CD14-positive monocyte (primary cell): ENCODE data around the gene SIMC1. TPM values are rescaled to one million over a fixed set of nuclear protein-coding genes. Genes with fewer than 3 reads are reported as not detected.

ENCODE experiments used
- DNase-seq, 3 donors: peaks; one replicate each; pipeline ENCODE4 v3.0.0-alpha.2; 2011 to 2022
- H2AFZ ChIP-seq: 2 replicates; pipeline ENCODE4 v1.6.0; 2012; ENCODE audit warnings: mild to moderate bottlenecking, low read depth, low read length, inconsistent platforms; ENCODE audit not compliant: insufficient read depth, poor library complexity, severe bottlenecking
- H3K27ac ChIP-seq, 2 donors: 1 replicate in 1 of 2; 2 replicates in 1 of 2; pipeline ENCODE4 v1.5.1; 2012 to 2013; ENCODE audit warnings: low read length in 2 of 2, control low read depth in 1 of 2, inconsistent platforms in 1 of 2, low read depth in 1 of 2, mild to moderate bottlenecking in 1 of 2
- H3K27me3 ChIP-seq, 2 donors: one replicate each; pipeline versions ENCODE4 v1.6.0 to v1.6.1; 2011 to 2013; ENCODE audit warnings: low read length in 2 of 2; ENCODE audit not compliant: control insufficient read depth in 2 of 2, insufficient read depth in 2 of 2
- H3K36me3 ChIP-seq, 2 donors: replicated peaks in 1 of 2; 1 replicate in 1 of 2; 2 replicates in 1 of 2; pipeline versions ENCODE4 v1.5.1 to v1.6.1; 2012 to 2013; ENCODE audit warnings: low read length in 2 of 2, control low read depth in 1 of 2, inconsistent platforms in 1 of 2, mild to moderate bottlenecking in 1 of 2; ENCODE audit not compliant: insufficient read depth in 2 of 2, control insufficient read depth in 1 of 2
- H3K4me1 ChIP-seq, 2 donors: 1 replicate in 1 of 2; 2 replicates in 1 of 2; pipeline versions ENCODE4 v1.5.1 to v1.6.1; 2012 to 2013; ENCODE audit warnings: low read length in 2 of 2, control low read depth in 1 of 2, inconsistent platforms in 1 of 2, mild to moderate bottlenecking in 1 of 2, moderate library complexity in 1 of 2; ENCODE audit not compliant: insufficient read depth in 2 of 2, control insufficient read depth in 1 of 2
- H3K4me2 ChIP-seq: replicated peaks from 2 replicates; pipeline ENCODE3; 2012; ENCODE audit warnings: low read length, moderate library complexity, mild to moderate bottlenecking; ENCODE audit not compliant: poor library complexity, severe bottlenecking; ENCODE audit errors: extremely low read depth
- H3K4me3 ChIP-seq, 3 experiments: fragments of 200-600 bp in 1 of 3; sonication (generic) in 1 of 3; replicated peaks in 1 of 3; 1 replicate in 2 of 3; 2 replicates in 1 of 3; pipeline ENCODE4 v1.5.1; 2011 to 2013; ENCODE audit warnings: low read length in 3 of 3, mild to moderate bottlenecking in 3 of 3, control low read depth in 2 of 3, low read depth in 2 of 3, inconsistent platforms in 1 of 3, moderate library complexity in 1 of 3
- H3K79me2 ChIP-seq: 2 replicates; pipeline ENCODE4 v1.6.0; 2012; ENCODE audit warnings: mild to moderate bottlenecking, control low read depth, inconsistent platforms, low read length, moderate library complexity; ENCODE audit not compliant: insufficient read depth
- H3K9ac ChIP-seq: 2 replicates; pipeline ENCODE4 v1.6.0; 2017; ENCODE audit warnings: low read length, mild to moderate bottlenecking; ENCODE audit not compliant: insufficient read depth, poor library complexity, severe bottlenecking
- H3K9me3 ChIP-seq, 2 donors: replicated peaks in 1 of 2; 1 replicate in 1 of 2; 2 replicates in 1 of 2; pipeline versions ENCODE4 v1.5.1 to v1.6.1; 2012 to 2013; ENCODE audit warnings: low read length in 2 of 2, control low read depth in 1 of 2; ENCODE audit not compliant: control insufficient read depth in 1 of 2, insufficient read depth in 1 of 2
- H4K20me1 ChIP-seq: 2 replicates; pipeline ENCODE4 v1.6.0; 2012; ENCODE audit warnings: mild to moderate bottlenecking, low read length, control low read depth, moderate library complexity; ENCODE audit not compliant: insufficient read depth
- H3K27ac Mint-ChIP-seq, 7 donors: one replicate each; pipeline ENCODE4 v1.8.0; 2020; ENCODE audit warnings: mild to moderate bottlenecking in 7 of 7, mixed read lengths in 7 of 7, moderate library complexity in 6 of 7, inconsistent platforms in 2 of 7
- H3K27me3 Mint-ChIP-seq, 3 donors: one replicate each; pipeline ENCODE4 v1.8.0; 2021 to 2022; ENCODE audit warnings: low read depth in 3 of 3, mild to moderate bottlenecking in 3 of 3, mixed read lengths in 3 of 3, moderate library complexity in 3 of 3, inconsistent platforms in 1 of 3
- H3K36me3 Mint-ChIP-seq, 2 donors: one replicate each; pipeline ENCODE4 v1.8.0; 2020; ENCODE audit warnings: mixed read lengths in 2 of 2, inconsistent platforms in 1 of 2, mild to moderate bottlenecking in 1 of 2
- H3K4me1 Mint-ChIP-seq: one replicate; pipeline ENCODE4 v1.8.0; 2020; ENCODE audit warnings: mild to moderate bottlenecking, mixed read lengths
- H3K4me3 Mint-ChIP-seq, 2 donors: one replicate each; pipeline ENCODE4 v1.8.0; 2020; ENCODE audit warnings: mild to moderate bottlenecking in 2 of 2, mixed read lengths in 2 of 2, moderate library complexity in 1 of 2
- H3K9me3 Mint-ChIP-seq, 7 donors: one replicate each; pipeline ENCODE4 v1.8.0; 2020 to 2022; ENCODE audit warnings: mixed read lengths in 7 of 7, mild to moderate bottlenecking in 6 of 7, moderate library complexity in 6 of 7, inconsistent platforms in 2 of 7
- CTCF ChIP-seq: fragments of 200-600 bp; IDR thresholded peaks from one replicate; pipeline ENCODE4 v1.8.0; 2022; ENCODE audit warnings: antibody characterized with exemption, mild to moderate bottlenecking
- WGBS: methylation state at CpG from one replicate; pipeline ENCODE4 v1.1.5; 2013; ENCODE audit warnings: missing lambda C conversion rate; ENCODE audit not compliant: insufficient coverage; 5-methylcytosine and 5-hydroxymethylcytosine counted together
- intact Hi-C, 2 donors: fragments of 100-400 bp; cut with micrococcal nuclease; formaldehyde crosslinking; loops; one replicate each; pipeline versions ENCODE4 v1.15.0 to v1.15.1; 2023
- polyA plus RNA-seq, 3 donors: library from polyadenylated mRNA; depleted of rRNA in 1 of 3; unstranded in 2 of 3; stranded (reverse) in 1 of 3; fragments of 300-500 nt in 2 of 3; fragments of >200 nt in 1 of 3; fragmentation: Illumina TruSeq in 2 of 3; gene quantifications; 1 replicate in 2 of 3; 2 replicates in 1 of 3; pipeline ENCODE4 v1.2.3, GENCODE V29; 2012 to 2021

SIMC1 gene
- polyA plus RNA-seq, 3 donors = 2.3 to 8.4 (median 3.7) TPM

- H3K9me3 ChIP-seq = no peaks in the 10 kb centered on the region
- 98% methylated on average over 4 of the region's 4 CpGs for WGBS
- H3K4me1 Mint-ChIP-seq = no peaks in the 10 kb centered on the region
- no peaks in the 10 kb centered on the region for H3K27me3 ChIP-seq
- no peaks in the 10 kb centered on the region for H3K4me1 ChIP-seq
- intact Hi-C loops = no loop called here
- no peak for TF ChIP-seq CTCF
- no peaks in the 10 kb centered on the region for H3K27me3 Mint-ChIP-seq
- H2AFZ ChIP-seq = no peak overlapping the region
- no peak overlapping the region for H3K27ac Mint-ChIP-seq
- no peak overlapping the region for H3K4me3 ChIP-seq
- H3K36me3 ChIP-seq = peaks cover 71 to 100% of the 10 kb centered on the region in 2 donors
- H3K27ac ChIP-seq = no peak overlapping the region
- H3K9me3 Mint-ChIP-seq = no peaks in the 10 kb centered on the region
- H3K79me2 ChIP-seq = peaks cover 15% of the 10 kb centered on the region
- no peak overlapping the region for H3K9ac ChIP-seq
- DNase-seq = no peak
- H4K20me1 ChIP-seq = peaks cover 25% of the 10 kb centered on the region
- no peak overlapping the region for H3K4me3 Mint-ChIP-seq
- H3K36me3 Mint-ChIP-seq = peaks cover 69 to 96% of the 10 kb centered on the region in 2 donors
- H3K4me2 ChIP-seq = no peak overlapping the region
Observed at GRCh38 chr5:176353533-176353932, 115.3 kb downstream of the SIMC1 start.

GRCh38 chr5:176355400-176356178, 117.4 kb downstream of the SIMC1 start:
- peaks cover 5% of the 10 kb centered on the region for H3K4me1 Mint-ChIP-seq
- WGBS = 95% methylated on average over 15 of the region's 16 CpGs

More at GRCh38 chr5:176355400-176356178, 117.4 kb downstream of the SIMC1 start:
- Histone ChIP-seq H4K20me1 (peaks cover 25% of the 10 kb centered on the region), H3K9ac (no peak overlapping the region), H3K27me3 (no peaks in the 10 kb centered on the region), H3K36me3 (peaks cover 52 to 84% of the 10 kb centered on the region in 2 donors), H3K4me2 (no peak overlapping the region), H3K27ac (no peak overlapping the region), H3K9me3 (no peaks in the 10 kb centered on the region), H3K4me1 (peaks cover 2 to 9% of the 10 kb centered on the region in 2 donors), H3K79me2 (peaks cover 21% of the 10 kb centered on the region), H3K4me3 (no peak overlapping the region), H2AFZ (no peak overlapping the region)
- intact Hi-C loops = no loop called here
- no peak for DNase-seq
- no peaks in the 10 kb centered on the region for H3K9me3 Mint-ChIP-seq
- no peak overlapping the region for H3K4me3 Mint-ChIP-seq
- peak overlapping the region in 1 of 7 donors; percentile 2 for H3K27ac Mint-ChIP-seq
- TF ChIP-seq CTCF = no peak
- peaks cover 50 to 78% of the 10 kb centered on the region in 2 donors for H3K36me3 Mint-ChIP-seq
- no peaks in the 10 kb centered on the region for H3K27me3 Mint-ChIP-seq
